SK-N-SH (cell line): ENCODE data around the gene HPCAL1.

Source experiments
- CHD2 ChIP-seq: fragments of 150-350 bp; IDR thresholded peaks from 2 replicates; pipeline ENCODE4 v1.6.1; 2018; ENCODE audit warnings: low read length; ENCODE audit not compliant: partially characterized antibody
- CTCF ChIP-seq: fragments of 200-600 bp; sonication (generic); IDR thresholded peaks from 2 replicates; pipeline ENCODE4 v1.6.1; 2017; ENCODE audit warnings: antibody characterized with exemption, mild to moderate bottlenecking, moderate library complexity
- JUND ChIP-seq: IDR thresholded peaks from 2 replicates; pipeline ENCODE4 v1.4.0; 2012
- POLR2AphosphoS5 ChIP-seq: IDR thresholded peaks from 2 replicates; pipeline ENCODE4 v1.6.1; 2012; ENCODE audit warnings: low read depth, low read length
- RFX5 ChIP-seq: IDR thresholded peaks from 2 replicates; pipeline ENCODE4 v1.6.1; 2012; ENCODE audit warnings: mild to moderate bottlenecking, improper control_type of control experiment, low read length

GRCh38 chr2:10359731-10360329 is 57.1 kb downstream of the HPCAL1 start:
- TF ChIP-seq CHD2 (no peak), CTCF (no peak), JUND (no peak), RFX5 (no peak), POLR2AphosphoS5 (no peak)
